ENCODE results near the gene ZNF735.
"Not testable (repeated sequence)": the region's sequence is repeated elsewhere in the genome, so short reads cannot be mapped to it uniquely, and the experiment has no call there.

Gene ZNF735

DNA sequence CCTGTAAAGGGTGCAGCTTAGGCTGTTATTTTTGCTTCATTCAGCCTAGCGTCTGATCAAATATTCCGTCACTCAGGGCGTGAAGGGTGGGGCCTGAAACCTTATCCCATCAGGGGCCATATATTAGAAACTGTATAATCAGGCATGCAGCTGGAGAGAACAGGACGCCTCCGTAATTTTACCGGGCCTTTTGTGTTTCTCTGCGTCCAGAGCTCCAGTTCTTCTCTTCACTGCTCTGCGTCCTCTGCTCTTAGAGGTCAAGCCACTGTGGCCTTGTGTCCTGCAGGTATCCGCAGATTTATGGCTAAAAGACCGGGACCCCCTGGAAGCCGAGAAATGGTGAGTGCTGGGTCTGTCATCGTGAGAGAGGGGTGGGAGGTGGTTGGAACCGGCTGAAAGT is at the start of gene ZNF735:
TSS of gene ZNF735 (plus strand) at position 301 of the 400 bp plus-strand sequence. CDS start at position 301, 0 bp downstream.
- no peak for DNase-seq

GRCh38 chr7:64170974-64171373 is 36.0 kb upstream of the ZNF735 start:
- not testable (repeated sequence) for DNase-seq

GRCh38 chr7:64174328-64174727 is 32.7 kb upstream of the ZNF735 start:
- DNase-seq, result no peak

DNA sequence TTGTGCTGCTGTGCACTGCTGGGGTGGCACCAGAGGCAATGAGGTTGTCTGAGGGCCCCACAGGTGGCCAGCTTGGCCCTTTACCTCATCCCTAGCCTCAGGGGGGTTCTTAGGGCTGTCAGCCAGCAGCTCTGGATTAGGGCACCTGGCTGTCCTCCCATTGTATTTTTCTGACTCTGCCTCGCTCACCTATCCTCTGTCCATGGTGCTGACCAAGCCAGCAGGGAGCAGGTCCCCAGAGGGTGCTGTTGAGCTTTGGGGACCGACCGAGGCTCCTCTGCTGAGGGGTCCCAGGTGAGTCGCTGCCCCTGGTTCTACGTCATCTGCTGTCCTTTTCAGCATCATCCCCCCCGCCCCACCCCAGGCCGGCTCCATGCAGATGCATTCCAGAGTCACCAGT is 32.1 kb upstream of the ZNF735 start:
- no peak for DNase-seq

GRCh38 chr7:64180989-64181388 is 26.0 kb upstream of the ZNF735 start:
- DNase-seq, result peak; percentile 21 to 41

DNA sequence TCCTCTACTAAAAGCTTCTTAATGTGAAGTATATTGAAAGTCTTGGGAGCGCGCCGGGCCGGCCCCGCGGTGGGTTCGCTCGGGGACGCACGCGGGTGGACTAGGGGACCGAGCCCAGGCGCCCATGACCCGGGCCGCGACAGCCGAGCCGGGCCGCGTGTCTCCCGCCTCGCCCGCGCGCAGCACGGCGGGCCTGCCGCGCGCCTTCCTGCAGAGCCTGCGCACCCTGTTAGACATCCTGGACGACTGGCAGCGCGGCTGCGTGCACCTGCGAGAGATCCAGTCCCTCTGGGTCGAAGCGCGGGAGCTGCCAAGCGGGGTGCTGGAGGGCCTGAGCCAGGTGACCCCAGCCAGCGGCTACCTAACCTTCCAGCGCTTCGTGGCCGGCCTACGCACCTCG is 25.4 kb upstream of the ZNF735 start:
- no peak for DNase-seq

GRCh38 chr7:64182036-64182790 is 24.8 kb upstream of the ZNF735 start:
- DNase-seq, result no peak

DNA sequence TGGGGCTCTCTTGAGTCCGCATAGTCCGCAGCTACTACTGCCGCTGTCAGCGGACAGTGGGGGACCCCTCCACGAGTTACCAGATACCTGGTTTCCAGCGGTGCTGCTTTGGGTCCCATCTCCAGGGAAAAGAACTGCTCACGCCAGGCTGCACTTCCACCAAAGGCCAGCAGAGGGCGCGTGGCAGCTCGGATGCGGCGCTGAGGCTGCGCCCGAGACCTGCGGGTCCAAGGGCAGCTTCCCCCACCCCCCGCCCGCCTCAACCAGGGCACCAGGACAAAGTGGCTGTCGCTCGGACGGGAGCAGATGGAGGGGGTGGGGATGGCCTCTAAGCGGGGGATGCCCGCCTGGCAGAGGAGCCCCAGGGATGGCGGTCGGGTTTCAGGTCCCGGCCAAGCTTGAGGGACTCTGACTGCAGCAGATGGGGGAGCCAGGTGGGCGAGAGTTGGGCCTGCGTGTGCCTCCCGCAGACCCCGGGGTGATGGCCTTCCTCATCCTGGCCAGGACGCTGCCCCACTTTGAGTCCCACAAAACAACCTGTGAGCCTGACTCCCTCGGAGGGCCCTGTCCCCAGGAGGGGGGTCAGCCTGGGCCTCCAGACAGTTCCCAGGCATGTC is 23.8 kb upstream of the ZNF735 start:
- no peak for DNase-seq

DNA sequence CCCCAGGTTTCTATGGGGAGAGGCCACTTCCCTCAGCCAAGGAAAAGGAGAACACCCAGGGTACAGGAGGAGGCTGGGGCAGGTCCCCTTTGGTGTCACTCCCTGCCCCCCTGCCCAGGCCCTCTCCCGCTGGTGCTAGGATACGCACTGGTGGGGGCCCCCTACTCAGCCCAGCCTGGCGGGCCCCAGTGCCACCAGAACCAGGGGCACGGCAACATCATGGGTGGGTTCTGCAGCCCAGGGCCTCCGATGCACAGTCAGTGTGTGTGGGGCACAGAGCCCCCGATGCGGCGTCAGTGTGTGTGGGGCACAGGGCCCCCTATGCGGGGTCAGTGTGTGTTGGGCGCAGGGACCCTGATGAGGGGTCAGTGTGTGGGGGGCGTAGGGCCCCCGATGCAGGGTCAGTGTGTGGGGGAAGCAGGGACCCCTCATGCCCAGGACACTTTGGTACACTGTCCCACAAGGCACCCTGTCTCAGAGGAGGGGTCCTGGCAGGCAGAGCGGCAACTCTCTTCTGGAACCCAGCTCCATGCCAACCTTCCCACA is 23.1 kb upstream of the ZNF735 start:
- DNase-seq, result no peak

GRCh38 chr7:64184376-64184775 is 22.6 kb upstream of the ZNF735 start:
- no peak for DNase-seq

GRCh38 chr7:64187408-64187807 is 19.6 kb upstream of the ZNF735 start:
- DNase-seq, result no peak

- no peak for DNase-seq
These were observed 14.8 kb upstream of the ZNF735 start for GRCh38 chr7:64192148-64192704.

DNA sequence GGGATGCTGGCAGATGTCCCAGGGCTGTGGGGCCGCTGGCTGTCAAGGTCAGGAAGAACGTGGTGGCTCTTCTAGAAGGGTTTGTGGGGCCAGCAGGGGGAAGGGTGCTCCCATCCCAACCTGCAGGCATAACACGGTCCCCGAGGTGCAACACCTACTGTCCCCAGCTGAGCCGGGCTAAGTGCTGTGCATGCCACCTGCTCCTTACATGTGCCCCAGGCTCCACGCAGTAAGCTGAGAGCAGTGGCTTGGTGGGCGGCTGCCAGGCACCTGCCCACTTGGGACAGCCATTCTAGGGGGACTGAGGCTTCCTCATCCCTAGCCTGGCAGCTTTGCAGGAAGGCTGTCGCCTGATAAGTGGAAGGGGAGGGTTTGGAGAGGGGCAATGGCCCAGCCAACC is 14.2 kb upstream of the ZNF735 start:
- DNase-seq, result no peak

DNA sequence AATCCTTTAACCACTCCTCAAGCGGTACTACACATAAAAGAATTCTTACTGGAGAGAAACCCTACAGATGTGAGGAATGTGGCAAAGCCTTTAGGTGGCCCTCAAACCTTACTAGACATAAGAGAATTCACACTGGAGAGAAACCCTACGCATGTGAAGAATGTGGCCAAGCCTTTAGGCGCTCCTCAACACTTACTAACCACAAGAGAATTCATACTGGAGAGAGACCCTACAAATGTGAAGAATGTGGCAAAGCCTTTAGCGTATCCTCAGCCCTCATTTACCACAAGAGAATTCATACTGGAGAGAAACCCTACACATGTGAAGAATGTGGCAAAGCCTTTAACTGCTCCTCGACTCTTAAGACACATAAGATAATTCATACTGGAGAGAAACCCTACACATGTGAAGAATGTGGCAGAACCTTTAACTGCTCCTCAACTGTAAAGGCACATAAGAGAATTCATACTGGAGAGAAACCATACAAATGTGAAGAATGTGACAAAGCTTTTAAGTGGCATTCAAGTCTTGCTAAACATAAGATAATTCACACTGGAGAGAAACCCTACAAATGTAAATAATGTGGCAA is 12.8 kb downstream of the ZNF735 start:
- not testable (repeated sequence) for DNase-seq

DNA sequence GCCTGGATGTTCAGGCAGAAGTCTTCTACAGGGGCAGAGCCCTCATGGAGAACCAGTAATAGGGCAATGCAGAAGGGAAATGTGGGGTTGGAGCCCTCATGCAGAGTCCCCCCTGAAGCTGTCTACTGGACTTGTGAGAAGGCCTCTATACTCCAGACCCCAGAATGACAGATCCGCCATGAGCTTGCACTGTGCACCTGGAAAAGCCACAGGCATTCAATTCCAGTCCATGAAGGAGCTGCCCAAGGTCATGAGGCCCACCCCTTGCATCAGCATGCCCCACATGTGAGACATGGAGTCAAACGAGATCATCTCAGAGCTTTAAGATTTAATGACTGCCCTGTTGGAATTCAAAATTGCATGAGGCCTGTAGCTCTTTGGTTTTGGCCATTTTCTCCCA is 16.4 kb downstream of the ZNF735 start:
- DNase-seq, result no peak

GRCh38 chr7:64228174-64228573 is 21.2 kb downstream of the ZNF735 start, which contains the start of gene ZNF679:
ZNF679 (plus strand) TSS chr7:64228474; CDS start chr7:64249118, 20,644 bp downstream.
- DNase-seq, result not testable (repeated sequence)

- DNase-seq, result no peak
These were observed 59.4 kb downstream of the ZNF735 start for GRCh38 chr7:64266341-64266919.
